Measurements from ENCODE around the gene NDNF.

NDNF gene, protein sequence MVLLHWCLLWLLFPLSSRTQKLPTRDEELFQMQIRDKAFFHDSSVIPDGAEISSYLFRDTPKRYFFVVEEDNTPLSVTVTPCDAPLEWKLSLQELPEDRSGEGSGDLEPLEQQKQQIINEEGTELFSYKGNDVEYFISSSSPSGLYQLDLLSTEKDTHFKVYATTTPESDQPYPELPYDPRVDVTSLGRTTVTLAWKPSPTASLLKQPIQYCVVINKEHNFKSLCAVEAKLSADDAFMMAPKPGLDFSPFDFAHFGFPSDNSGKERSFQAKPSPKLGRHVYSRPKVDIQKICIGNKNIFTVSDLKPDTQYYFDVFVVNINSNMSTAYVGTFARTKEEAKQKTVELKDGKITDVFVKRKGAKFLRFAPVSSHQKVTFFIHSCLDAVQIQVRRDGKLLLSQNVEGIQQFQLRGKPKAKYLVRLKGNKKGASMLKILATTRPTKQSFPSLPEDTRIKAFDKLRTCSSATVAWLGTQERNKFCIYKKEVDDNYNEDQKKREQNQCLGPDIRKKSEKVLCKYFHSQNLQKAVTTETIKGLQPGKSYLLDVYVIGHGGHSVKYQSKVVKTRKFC

DNA sequence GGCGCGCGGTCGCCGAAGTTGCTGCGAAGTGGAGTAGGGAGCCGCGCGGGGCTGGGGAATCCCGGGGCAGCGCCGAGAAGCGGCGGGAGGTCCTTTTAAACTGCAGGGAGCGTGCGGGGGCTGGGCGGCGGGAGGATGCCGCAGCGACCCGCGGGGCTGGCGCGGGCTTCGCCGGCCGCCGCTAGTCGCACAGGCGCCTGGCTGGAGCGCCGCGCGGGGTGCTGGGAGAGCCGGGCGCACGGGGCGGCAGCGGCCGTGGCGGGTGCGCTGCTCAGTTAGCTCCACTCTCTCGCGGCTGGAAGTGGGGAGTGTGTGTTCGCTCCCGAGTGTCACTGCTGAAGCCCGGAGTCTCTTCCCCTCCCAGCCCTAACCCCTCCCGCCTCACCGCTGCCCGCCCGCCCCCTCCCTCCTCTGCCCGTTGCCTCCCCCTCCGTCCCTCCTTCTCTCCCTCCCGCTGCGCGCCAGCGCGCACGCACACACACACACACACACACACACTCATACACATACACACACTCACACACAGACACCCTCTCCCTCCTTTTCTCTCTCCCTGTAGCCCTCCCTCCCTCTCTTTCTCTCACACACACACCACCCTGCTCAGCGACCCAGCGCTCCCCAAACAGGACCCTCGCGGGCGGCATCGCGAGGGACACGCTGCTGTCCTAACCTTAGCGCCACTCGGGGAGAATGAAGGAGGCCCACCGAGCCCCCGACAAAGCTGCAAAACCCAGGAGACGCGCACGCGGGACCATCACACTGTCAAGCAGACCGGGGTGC lies at the start of gene NDNF:
Gene NDNF (minus strand): TSS at position 312 of the 780 bp plus-strand sequence. CDS start 26,698 bp downstream, outside the sequence.
- peak; percentile 45 for DNase-seq

DNA sequence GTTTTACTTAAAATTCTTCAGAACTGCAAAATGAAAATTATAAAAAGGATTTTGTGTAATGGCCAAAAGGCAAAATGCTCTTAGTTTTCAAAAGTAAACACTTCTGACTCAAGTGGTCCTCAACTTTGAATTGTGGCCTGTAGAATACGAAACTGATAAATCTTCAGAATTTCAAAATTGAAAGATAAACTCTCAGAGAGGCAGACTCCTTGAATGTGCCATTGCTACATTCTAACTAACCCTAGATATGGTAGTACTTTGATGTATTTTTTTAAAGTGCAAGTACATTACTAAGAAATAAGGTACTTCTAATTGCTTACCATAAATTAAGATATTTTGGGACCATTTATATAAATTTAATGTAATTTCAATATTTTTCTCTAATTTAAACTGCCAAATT lies 47.4 kb upstream of the NDNF start:
- DNase-seq = no peak

GRCh38 chr4:121118344-121118743 lies 46.0 kb upstream of the NDNF start:
- DNase-seq = no peak

DNA sequence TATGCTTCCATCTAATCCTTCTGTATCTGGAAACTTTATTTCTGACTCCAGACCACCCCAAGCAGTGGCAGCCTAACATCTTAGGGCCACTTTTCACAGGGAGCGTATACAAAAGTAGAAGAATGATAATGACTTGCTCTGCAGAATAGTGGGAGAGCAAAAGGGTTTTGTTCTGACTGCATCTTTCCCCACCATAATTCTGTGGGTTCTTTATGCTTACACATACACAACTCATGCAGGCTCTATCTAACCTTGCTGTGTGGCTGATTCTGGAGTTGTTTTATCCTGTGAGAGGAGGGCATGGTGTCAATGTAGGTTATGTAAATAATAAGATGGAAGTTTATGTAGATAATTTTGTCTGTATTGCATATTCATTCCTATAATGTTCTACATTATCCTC lies 42.4 kb upstream of the NDNF start:
- no peak for DNase-seq

DNA sequence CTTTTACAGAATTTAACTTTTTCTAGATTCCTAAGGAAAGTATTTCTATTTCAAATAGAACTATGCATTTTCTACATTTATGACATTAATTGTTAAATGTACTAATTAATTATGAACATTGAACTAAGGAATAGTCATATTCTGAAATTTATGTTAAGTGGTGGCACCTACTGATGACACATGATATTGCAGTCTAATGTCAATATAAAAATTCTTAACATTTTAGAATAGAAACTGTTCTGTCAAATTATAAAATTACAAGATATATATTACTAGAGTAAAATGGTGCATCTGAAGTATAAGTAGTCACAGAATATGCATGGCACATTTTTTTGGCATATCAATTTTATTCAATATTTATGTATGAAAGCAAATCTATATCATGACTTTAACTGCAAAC lies 40.2 kb upstream of the NDNF start:
- no peak for DNase-seq

- DNase-seq = no peak
Measured at GRCh38 chr4:121108557-121108956, 36.2 kb upstream of the NDNF start.

- no peak for DNase-seq
Measured at GRCh38 chr4:121107507-121107906, 35.2 kb upstream of the NDNF start.

- DNase-seq = no peak
Measured at GRCh38 chr4:121100093-121100775, 27.9 kb upstream of the NDNF start.

- no peak for DNase-seq
Measured at GRCh38 chr4:121098266-121098665, 25.9 kb upstream of the NDNF start.

- no peak for DNase-seq
Measured at GRCh38 chr4:121096629-121097028, 24.3 kb upstream of the NDNF start.

GRCh38 chr4:121096191-121096590 lies 23.9 kb upstream of the NDNF start:
- DNase-seq = no peak

- no peak for DNase-seq
Measured at GRCh38 chr4:121094297-121094966, 22.1 kb upstream of the NDNF start.

GRCh38 chr4:121093261-121093660 lies 20.9 kb upstream of the NDNF start:
- no peak for DNase-seq

DNA sequence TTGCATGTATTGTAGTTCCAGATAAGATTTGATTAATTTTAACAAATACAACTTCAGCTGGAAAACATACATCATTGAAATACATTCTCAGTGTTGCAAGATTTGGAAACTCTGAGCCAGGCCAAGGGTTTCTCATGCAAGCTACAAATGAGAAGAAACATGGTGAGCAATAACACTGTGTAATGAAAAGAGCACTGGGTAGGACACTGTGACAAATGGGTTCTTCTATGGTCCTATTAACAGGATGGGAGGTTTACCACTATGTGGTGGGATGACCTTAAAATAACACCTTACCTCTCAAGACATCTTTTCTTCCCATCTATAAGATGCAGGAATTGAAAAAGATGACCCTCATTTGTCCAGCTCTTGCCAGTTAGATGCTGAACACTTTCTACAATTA lies 19.6 kb upstream of the NDNF start:
- no peak for DNase-seq

DNA sequence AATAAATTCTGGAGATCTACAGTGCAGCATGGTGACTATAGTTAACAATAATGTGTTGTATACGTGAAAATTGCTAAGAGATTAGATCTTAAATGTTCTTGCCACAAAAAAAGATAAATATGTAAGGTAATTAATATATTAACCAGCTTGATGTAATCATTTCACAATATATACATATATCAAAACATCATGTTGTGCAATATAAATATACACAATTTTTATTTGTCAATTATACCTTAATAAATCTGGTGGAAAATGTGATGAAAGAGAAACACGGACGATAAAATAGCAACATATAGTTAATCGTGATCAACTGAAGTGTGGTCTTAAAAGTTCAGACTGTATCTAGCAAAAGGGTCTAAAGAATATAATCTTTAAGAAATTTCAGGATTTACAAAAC lies 16.5 kb upstream of the NDNF start:
- no peak for DNase-seq

DNA sequence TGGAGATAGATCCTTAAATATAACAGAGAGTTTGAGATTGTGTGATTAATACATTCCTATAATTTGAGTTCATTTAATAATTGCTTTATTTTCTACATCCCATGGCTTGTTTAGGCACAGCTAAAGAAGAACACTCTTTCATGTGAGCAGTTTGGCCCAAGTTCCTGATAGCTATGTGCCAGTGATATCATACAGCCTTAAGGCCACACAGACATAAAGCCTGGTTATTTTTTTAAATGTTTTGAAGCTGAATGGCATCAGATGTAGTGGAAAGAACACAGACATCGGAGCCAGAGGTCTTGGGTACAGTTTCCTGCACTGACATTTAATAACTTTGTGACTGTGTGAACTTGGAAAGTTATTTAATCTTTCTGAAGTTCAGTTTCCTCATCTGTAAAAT lies 7.0 kb upstream of the NDNF start:
- DNase-seq = no peak

DNA sequence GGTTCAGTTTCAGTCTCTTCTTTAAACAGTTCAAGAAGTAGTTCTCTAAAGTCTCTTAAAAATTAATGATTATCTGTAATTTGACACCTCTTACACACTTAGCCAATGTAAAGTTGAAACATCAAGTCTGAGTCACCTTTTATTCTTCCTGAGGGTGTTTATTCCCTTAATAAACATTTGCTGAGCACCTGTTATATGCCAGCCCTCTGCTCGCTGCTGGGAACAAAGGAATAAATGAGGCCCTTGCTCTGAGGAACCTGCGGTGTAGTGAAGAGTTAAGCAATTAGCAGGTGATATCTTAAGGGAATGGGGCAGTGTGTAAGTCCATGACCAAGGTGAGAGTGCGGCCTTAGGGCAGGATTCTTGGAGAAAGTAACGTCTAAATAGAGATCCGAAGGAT lies 5.2 kb upstream of the NDNF start:
- DNase-seq = no peak

DNA sequence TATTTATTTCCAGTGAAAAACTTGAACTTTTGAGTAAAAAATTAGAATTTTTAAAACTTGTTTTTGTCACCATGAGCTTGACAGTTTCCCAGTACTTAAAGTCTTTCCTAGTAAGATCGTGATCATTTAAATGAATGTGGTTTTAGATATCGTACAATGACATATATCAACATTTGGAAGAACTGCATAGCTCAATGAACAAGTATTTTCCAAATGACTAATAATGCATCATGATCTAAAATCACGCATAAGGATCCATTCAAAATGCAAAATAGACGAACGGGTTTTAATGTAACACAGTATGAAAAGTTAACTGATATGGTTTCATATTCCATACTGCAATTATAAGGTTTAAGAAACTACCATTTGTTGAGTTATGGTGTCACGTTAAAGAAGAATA lies 4.1 kb upstream of the NDNF start:
- DNase-seq = no peak

DNA sequence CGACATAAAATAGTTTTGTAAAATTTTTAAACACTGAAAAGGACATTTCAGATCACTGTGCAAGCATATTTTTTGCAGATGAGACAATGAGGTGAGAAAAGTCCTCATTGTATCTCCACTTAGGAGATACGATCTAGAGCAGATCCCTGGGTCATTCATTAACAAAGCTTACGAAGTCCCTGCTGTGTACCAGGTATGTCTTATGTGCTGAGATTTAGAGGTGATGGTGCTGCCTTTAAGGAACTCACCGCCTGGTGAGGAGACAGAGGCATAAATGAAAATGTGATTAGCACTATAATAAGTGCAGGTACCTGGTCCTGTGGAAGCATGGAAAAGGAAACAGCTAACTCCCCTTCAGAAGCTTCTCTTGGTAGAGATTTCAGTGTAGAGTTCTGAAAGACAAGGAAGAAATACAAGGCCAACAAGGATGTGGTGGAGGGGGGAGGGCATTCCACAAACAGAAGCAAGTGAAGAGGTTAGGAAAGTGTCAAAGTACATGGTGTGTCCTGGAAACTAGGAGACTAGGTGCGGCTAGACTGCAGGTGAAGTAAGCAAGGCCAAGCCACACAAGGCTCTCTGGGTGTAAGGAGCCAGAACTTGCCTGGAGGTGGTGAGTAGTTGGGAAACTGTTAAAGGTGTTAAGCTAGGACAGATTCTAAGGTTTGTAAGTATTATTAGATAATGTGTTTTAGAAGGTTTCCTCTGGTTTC lies 1.5 kb upstream of the NDNF start:
- DNase-seq = no peak

DNA sequence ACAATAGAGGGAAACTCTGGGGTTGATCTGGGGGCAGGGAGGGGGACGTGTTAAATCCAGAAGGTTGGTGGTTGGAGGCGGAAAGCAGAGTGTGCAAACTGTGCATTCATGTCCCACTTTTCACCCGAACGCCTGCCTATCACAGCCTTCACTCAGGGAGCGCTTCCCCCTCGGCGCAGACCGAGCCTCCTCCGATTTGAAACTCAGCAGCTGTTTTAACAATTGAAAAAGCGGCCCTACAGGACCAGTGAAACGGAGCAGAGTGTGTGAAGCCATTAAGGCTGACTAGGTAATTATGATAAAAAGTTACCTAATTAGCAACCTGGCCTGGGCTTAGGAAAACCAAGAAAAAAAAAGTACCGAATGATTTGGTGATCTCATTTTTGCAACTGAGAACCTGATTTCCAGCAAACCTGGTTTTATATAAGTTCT lies 685 bp upstream of the NDNF start:
- no peak for DNase-seq

- DNase-seq = no peak
Measured at GRCh38 chr4:121071640-121072223, 603 bp downstream of the NDNF start.
